IPS-NIHi7 (cell line): ENCODE results near the gene FLNB.
A peak's percentile ranks its signal among the peaks of the same experiment; 100 is the strongest.

Experiments
- DNase-seq: peaks from one replicate; pipeline ENCODE4 v3.0.0; 2012; ENCODE audit warnings: mixed read lengths; ENCODE audit errors: extremely low spot score

The FLNB gene

DNA sequence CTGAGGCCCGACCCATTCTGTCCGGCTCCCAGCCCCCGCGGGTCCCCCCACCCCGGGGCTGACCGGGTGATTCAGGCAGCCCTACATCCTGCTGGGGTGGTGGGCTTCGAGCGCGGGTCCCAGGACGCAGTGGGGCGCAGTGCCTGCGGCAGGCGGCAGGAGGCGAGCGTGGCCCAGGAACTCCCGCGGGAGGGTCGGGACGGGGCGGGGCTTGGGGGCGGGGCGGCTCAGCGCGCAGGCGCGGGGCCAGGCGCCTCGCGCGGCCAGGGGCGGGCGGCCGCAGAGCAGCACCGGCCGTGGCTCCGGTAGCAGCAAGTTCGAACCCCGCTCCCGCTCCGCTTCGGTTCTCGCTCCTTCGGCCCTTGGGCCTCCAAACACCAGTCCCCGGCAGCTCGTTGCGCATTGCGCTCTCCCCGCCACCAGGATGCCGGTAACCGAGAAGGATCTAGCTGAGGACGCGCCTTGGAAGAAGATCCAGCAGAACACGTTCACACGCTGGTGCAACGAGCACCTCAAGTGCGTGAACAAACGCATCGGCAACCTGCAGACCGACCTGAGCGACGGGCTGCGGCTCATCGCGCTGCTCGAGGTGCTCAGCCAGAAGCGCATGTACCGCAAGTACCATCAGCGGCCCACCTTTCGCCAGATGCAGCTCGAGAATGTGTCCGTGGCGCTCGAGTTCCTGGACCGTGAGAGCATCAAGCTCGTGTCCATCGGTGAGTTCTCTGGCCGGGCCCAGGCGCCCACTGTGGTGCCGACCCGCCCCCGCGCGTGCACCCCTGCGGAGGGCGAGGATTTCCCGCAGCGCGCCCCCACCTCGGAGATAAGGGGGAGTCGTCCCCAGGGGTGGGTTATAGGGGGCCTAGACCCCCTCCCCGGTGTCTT is at the start of gene FLNB:
Gene FLNB (plus strand): TSS at position 282 of the 885 bp plus-strand sequence. CDS start 143 bp downstream, at position 425.
- DNase-seq: peak; percentile 94

- no peak for DNase-seq
Observed at GRCh38 chr3:57958642-57959422, 49.4 kb upstream of the FLNB start.

GRCh38 chr3:57959423-57960173 is 48.6 kb upstream of the FLNB start:
- DNase-seq: no peak

- DNase-seq: no peak
Observed at GRCh38 chr3:57960174-57960505, 48.1 kb upstream of the FLNB start.

DNA sequence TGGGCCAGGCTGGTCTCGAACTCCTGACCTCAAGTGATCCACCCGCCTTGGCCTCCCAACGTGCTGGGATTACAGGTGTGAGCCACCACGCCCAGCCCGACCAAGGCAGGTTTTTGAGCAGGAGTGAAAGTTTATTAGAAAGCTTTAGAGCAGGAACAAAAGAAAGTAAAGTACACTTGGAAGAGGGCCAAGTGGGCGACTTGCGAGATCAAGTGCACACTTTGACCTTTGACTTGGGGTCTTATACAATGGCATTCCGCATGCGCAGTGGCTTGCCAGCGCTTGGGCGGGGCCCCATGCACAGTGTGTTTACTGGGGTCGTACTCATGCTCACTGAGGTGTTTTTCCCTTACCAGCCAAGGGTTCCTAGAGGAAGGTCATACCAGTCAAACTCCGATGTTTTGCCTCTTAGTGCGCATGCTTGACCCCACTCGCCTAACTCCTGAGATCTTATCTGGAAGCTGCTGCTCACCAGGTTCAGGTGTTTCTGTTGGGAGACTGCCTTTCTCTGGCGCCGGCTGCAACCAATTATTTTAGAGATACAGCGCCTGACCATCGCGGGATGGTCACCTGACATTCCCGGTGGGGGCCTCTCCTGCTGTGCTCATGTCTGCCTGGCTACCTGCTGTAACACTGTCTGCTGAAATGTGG is 46.9 kb upstream of the FLNB start:
- DNase-seq: no peak

DNA sequence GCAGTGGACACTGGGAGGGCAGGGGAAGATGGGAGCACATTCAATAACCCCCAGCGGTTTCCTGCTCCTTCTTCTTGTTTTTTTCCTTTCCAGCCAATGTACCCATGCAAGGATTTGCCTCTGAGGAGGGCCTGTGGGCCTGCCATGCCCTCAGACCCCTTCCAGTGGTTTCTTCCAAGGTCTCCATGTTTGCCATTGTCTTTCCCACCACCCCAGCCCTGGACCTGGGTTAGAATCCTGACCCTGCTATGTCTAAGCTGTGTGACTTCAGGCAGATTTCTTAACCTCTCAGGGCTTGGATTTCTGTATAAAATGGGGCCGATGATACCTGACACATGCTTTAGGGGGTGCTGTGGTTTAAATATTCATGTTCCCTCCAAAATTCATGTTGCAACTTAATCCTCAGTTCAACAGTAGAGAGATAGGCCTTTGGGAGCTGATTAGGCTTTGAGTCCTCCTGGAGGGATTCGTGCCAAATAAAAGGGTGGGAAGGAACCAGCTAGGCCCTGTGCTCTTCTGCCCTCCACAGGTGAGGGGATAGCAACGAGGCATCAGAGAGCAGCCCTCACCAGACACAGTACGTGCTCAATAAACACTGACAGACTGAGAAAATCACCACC is 46.3 kb upstream of the FLNB start:
- DNase-seq: no peak

- DNase-seq: no peak
Observed at GRCh38 chr3:57962448-57962834, 45.8 kb upstream of the FLNB start.

DNA sequence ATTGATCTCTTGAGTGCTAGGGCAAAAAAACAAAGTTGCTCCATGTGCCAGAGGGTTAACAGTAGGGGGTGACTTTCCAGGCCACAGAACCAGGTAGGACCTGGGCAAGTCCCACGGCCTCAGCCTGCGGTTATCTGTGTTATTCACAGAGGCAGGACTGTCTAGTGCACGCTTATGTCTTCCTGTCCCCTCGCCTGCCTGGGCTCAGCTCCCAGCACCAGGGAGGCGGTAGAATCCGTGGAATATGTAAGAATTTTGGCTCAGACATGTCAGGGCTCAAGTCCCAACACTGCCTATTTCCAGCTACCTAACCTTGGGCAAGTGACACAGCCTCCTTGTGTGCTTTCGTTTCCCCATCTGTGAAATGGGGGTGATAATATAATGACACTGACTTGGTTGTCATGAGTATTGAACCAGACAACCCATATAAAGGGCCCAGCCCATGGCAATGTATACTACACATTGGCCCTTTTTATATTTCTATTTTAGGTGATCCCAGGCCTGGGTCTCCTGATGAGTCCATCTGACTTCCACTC is 44.3 kb upstream of the FLNB start:
- DNase-seq: no peak

GRCh38 chr3:57966829-57967228 is 41.4 kb upstream of the FLNB start:
- DNase-seq: no peak

DNA sequence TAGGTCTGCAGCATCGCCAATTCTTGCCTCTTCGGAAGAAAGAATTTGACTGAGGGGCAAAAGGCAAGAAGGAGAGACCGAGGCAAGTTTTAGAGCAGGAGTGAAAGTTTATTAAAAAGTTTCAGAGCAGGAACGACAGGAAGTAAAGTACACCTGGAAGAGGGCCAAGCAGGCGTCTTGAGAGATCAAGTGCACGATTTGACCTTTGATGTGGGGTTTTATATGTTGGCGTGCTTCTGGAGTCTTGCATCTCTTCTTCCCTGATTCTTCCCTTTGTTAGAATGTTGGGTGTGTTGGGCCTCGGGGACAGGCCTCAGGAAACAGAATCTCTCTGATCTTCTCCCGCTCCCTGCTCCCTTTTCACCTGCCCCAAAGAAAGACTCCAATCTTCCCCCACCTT is 40.6 kb upstream of the FLNB start:
- DNase-seq: no peak

DNA sequence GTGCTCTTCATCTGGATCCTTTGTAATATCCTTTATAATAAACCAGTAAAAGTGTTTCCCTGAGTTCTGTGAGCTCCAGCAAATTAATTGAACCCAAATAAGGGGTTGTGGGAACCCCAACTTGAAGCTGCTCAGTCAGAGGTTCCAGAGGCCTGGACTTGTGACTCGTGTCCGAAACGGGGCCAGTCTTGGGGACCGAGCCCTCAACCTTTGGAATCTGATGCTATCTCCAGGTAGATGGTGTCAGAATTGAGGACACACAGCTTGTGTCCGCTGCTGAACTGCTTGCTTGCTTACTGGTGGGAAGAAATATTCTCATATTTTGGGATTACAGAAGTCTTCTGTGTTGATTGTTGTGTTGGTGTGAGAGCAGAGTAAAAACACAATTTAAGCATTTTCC is 39.7 kb upstream of the FLNB start:
- no peak for DNase-seq

DNA sequence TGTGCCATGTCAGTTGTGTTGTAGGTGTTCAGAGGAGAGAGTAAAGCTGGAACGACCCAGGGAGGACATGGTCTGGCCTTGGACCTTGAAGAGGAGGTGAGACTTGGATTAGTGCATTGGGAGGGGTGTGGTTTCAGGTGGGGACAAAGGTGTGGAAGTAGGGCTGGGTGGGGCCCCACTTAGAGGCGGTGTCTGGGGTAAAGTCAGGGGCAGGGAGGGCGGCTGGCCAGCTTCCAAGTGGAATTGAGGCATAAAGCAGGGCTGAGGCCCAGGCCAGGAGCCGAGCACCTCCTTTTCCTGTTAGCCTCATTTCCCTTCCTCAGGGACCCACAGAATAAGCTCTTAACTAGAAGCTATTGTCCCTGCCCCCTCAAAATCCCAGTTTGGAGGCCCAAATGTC is 36.2 kb upstream of the FLNB start:
- DNase-seq: no peak

DNA sequence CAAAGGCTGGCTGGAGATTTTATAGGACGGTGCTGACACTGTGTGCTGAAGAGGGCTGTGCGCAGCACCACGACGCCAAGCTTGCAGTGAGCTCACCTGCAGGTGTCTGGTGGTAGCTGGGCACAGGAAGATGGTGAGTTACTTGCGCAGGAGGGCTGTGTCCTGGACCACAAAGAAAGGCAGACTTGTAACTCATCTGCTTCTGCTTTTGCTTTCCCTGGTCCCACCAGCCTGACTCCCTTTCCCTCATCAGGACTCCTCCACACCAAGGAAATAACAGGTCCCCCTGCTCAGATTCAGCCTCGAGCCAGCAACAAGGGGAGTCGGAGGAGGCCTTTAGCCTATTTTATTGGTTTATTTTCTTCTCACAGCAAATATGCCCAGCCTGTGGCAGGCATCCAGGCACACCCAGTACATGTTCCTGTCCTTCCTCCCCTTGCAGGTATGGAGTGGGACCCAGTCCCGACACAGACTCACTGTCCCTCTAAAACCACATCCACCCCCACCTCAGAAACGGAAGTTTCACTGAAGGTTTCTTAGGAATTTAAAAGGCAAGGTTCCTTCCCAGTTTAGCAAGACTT is 35.6 kb upstream of the FLNB start:
- DNase-seq: no peak

DNA sequence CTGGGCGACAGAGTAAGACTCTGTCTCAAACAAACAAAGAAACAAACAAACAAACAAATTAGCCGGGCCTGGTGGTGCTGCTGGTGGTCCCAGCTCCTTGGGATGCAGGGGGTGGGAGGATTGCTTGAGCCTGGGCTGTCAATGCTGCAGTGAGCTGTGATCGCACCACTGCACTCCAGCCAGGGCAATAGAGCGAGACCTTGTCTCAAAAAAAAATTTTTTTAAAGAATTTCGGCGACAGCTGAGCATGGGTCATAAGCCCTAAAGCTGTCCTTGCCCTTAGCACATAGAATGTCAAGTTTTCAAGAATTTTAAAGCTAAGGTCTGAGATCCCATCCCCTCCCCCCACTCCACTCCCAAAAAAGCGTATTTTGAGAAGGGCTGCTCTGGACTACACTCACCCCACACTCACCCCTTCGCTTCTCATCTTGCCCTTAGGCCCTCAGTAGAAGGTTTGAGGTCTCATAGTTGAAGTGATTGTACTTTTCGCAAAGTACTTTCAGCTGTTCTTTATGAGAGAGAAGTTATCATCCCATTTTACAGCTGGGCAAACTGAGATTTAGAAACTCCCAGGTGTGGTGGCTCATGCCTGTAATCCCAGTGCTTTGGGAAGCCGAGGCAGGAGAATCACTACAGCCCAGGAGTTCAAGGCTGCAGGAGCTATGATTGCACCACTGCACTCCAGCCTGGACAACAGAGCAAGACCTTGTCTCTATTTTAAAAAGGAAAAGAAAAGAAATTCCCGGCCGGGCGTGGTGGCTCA is 34.3 kb upstream of the FLNB start:
- DNase-seq: no peak

GRCh38 chr3:57974796-57975388 is 33.3 kb upstream of the FLNB start:
- DNase-seq: peak; percentile 52

DNA sequence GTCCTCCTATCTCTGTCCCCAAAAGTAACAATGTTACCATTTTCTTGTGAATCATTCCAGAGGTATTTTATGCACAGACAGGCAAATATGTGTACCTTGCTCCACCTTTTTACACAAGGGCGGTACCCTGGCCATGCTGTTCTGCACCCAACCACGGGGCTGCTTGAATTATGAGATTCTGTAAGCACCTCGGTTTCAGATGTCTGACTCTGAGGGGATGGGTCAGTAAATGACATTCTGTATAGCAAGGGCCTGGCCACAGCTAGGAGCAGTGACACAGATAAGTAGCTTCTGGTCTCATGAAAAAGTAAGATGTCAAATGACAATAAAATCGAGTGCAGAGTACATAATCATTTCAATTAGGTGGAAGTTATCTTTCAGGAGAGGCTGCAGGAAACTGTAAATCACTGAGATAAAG is 30.4 kb upstream of the FLNB start:
- DNase-seq: no peak

GRCh38 chr3:57978316-57978715 is 29.9 kb upstream of the FLNB start:
- no peak for DNase-seq

- DNase-seq: no peak
Observed at GRCh38 chr3:57980416-57980815, 27.8 kb upstream of the FLNB start.

DNA sequence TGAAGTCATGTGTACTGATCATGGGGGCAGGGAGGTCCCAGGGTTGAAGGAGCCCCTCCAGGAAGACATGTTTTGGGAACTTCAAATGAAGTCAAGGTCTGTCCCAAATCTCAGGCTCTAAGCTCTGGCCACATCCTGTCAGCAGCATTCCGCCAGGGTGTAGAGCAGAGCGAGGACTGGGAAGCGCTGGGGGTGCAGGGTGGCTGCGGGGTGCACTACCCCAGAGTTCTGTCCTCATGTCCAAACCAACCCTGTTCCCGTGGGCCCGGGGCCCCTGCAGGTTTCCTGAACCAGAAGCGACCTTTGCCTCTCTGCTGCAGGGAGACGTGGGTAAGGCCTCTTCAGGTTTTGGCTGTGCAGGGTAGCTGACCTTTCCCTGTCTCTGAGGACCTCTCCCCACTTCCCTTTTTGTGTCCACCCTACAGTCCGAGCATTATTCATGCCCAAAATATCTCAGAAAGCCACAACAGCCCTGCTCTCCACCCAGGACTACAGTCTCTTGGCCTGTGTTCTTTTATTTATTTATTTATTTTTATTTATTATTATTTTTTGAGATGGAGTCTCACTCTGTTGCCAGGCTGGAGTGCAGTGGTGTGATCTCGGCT is 26.6 kb upstream of the FLNB start:
- DNase-seq: no peak
